Retina (tissue), 1 donor: ENCODE measurements around the gene KDM5D.

Source experiments
- DNase-seq: peaks from one replicate; pipeline ENCODE4 v3.0.0-alpha.2; 2016

Gene KDM5D

DNA sequence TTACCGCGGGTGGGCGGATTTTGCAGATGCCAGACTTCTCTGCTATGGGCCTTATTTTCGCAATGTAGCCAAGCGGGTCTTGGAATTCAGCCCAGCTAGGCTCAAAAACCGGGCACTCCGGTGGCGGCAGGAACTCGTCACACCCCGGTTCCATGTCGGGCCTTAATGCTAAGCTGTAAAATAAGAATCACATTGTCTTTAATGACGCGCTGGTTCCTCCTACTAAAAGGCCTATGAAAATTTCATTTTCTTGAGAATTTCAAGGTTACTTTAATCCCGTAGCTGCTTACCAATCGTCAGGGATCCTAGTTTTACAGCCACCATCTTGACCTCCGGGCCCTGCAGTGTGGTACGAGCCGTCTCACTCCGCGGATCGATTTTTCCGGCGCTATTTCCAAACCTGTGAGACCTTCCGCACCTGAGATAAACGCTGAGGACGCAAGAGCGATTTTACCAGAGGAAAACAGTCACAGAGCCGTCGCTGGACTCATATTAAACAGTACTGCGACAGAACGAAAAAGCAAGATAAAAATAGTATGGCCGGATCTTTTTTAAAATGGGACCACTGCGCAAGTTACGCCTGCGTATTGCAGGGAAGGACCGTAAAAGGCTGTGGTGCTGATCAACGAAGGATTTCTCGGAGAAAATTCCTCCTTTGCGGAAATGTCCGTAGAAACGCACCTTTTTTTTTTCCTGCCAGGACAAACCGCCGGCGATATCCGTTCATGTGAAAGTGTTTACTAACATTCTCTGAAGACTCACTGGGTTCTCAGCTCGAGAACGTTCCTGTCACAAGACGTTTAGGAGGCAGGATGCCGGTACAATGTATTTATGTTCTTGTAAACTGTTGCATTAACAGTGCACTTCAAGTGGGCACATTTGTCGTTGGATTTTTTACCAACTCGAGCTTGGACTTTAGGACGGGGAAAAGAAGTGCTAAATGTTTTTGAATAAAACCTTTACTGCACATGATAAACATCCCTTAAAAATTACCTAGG lies at the start of gene KDM5D:
Gene KDM5D, minus strand, starts transcription at position 346 of the 998 bp plus-strand sequence. Its CDS starts 192 bp downstream, at position 154.
- DNase-seq: no peak

DNA sequence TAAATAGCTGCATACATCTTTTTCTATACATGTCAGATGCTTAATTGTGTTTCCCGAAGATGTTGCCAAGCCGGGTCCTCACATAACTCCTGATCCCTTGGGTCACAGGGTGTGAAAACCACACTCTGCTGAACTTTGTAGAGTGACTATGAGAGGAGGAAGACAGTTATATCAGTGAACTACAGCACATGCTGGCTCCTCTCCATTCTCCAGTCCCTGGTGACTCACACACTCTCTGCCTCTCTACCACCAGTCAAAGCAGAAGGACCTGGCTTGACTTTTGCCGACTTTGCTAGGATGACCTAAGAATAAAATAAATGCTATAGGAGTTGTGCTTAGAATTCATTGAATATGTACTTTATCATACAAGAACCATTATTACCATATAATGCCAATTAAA lies 23.8 kb upstream of the KDM5D start:
- DNase-seq: no peak

DNA sequence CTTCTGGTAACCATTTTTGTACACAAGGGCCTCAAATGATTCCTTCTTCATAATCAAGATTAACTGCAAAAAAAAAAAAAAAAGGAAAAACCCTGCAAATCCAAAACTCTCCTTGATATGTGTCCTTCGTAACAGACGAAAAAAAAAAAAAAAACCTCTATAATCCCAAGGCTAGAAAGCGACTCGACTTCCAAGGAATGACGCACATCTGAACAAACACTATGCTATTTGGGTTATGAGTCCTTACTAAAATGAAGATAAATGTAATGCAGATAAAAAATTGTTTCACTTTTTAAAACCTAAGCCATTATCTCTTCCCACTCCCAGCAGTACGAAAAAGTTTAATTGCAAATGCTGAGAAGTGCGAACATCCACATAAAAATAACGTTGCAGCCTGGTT lies 1.2 kb downstream of the KDM5D start:
- no peak for DNase-seq

DNA sequence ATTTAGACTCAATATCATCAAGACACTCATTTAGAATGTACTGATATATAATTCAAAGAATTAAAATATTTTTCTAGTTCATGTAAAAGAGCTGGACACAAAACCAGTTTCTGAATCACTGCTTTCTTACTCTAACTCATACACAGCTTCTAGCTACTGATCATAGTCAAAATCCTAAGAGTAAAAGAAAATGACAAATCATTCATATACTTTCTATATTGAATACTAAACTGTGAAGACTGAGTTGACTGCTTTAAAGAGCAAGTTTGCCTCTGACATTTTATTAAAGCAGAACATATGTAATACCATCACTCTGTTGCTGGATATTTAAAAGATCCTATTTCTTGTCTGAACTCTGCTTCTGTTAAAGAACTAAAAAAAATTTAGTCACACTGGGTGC lies 2.4 kb downstream of the KDM5D start:
- DNase-seq: no peak

DNA sequence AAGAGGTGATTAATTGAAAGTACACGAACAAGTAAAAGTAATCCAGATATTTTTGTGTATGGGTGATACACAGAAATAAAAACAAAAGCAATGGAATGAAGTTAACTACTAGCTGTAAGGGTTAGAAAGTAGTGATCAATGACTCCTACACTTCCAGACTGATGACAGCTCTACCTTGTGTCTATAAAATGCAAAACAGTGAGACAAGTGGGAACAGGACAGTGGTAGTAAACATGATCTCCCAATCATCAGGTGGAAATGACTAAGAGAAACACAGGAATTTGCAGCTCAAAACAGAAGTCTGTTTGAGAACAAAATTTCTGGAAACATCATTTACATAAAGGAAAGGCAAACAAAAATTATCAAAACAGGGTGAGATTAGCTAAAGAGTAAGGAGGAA lies 10.1 kb downstream of the KDM5D start:
- no peak for DNase-seq

DNA sequence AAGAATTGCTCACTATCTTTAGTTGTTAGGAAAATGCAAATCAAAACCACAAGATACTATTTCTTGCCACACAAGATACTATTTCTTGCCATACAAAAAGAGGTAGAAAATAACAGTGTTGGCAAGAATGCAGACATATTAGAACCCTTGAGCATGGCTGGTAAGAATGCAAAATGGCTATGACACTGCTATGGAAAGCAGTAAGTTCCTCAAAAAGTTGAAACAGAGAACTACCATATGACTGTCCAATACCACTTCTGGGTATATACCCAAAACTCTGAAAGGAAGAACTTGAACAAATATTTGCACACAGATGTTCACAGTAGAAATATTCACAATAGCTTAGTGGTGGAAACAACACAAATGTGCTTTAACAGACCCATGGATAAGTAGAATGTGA lies 26.6 kb downstream of the KDM5D start:
- DNase-seq: no peak

DNA sequence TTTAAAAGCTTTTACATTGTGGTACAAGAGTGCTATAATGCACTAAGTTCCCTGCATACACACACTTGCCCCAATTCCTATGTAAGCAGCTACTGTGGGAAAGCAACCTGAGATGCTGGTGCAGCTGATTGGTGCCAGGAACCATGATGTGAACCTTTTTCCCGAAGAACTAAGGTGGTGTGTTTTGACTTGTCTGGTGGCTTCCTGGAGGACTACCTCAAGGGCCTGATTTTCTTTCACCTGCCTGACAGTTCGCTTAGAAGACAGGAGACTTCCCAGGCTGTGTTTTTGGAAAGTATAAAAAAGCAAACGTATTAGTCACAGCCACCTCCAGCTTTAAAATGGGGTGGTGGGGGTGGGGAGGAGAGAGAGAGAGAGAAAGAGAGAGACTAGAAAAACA lies 27.4 kb downstream of the KDM5D start:
- DNase-seq: no peak

DNA sequence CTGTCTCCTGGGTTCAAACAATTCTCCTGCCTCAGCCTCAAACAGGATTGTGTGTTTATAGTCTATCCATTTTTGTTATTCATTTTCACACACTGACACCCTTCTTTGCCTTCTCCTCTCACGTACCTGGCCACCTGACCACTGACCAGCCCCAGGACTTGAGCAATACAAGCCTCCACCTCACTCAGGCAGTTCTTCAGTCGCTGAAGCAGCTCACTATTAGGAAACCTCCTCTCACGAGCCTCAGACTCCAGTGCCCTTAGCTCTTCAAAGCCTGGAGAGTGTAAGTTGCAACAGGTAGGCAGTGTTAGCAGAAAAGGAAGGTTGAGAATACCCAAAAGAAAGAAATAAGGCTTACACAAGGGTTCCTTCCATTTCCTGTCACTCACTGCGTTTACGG lies 29.3 kb downstream of the KDM5D start:
- DNase-seq: no peak

DNA sequence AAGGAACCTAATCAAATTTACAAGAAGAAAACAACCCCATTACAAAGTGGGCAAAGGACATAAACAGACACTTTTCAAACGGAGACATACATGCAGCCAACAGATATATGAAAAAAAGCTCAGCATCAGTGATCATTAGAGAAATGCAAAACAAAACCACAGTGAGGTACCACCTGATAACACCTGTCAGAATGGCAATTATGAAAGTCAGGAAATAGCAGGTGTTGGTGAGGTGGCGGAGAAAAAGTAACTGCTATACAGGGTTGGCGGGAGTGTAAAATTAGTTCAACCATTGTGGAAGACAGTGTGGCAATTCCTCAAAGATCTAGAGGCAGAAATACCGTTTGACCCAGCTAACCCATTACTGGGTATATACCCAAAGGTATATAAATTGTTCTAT lies 31.1 kb downstream of the KDM5D start:
- DNase-seq: no peak

DNA sequence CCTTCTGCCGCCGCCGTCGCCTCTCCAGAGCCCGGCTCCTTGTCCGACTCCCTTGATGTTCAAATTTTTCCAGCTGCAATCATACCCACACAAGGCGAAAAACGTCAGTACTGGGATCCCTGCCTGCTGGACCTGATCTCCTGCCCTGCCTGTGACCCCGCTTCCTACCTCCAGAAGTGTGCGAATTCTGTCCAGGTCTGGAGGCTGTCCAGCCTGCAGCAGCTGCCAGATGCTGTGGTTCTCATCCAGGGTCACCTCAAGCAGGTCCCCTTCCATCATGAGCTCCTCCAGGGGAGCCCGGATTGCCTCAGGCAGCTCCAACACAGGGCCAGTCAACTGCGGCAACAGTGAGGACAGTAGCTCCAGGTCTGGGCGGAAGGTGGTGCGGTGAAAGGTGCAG lies 38.3 kb downstream of the KDM5D start:
- DNase-seq: no peak

DNA sequence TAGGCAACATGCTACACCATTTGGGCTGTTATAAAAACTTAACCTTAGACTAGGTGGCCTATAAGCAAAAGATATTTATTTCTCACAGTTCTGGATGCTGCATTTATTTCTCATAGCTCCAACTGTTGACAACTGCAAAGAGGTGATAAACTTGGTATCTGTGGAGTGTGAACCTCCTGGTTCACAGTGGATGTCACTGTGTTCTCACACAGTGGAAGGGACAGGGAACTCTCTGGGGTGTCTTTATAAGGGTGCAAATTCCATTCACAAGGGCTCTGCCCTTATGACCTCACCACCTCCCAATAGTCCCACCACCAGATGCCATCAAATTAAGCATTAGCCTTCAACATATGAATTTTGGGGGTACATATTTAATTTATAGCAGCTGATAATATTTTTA lies 46.0 kb downstream of the KDM5D start:
- DNase-seq: no peak

DNA sequence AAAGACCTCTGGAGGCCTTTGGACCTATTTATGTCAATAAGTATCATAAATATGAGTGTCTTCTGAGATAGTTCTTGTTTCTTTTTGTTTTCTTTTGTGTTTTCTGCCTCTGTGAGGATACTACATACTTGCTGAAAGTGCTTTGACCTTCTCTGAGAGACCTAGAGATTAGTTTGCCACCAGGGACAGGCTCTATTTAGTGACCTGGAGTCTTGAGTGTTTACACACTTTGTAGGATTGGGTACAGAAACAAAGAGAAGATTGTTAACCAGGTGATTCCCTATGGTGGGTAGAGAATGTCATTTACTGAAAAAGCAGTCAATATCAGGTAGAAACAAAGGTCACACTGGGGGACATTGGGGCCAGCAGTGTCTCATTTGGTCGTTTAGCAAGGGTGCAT lies 63.7 kb downstream of the KDM5D start:
- DNase-seq: no peak
